PC-3 (cell line): ENCODE data around the gene BCAS3. TPM values are rescaled to one million over a fixed set of nuclear protein-coding genes. Genes with fewer than 3 reads are reported as not detected.

Experiments used
- ATAC-seq: fragments of 200-7000 bp; cut with Tn5 transposase; 2 replicates; pipeline ENCODE4 v1.9.1; 2020; ENCODE audit warnings: mild to moderate bottlenecking, moderate library complexity
- BruUV-seq: library from RNA; stranded (reverse); fragments of 400-500 nt; replicated peaks from 2 replicates; lab custom pipeline; 2021; lab: Mats Ljungman, UMichigan
- CTCF ChIA-PET: fragments of 300-600 bp; sonication (Branson Sonifier 250); formaldehyde crosslinking; loops from one replicate; lab custom pipeline; 2022; ENCODE audit warnings: antibody characterized with exemption; lab: Charles Lee
- POLR2A ChIA-PET: fragments of 300-600 bp; sonication (Branson Sonifier 250); formaldehyde crosslinking; loops from one replicate; lab custom pipeline; 2022; ENCODE audit warnings: antibody characterized with exemption; ENCODE audit not compliant: unreplicated experiment; lab: Charles Lee
- DNase-seq: peaks from one replicate; pipeline ENCODE4 v3.0.0-alpha.2; 2015
- H2AFZ ChIP-seq: fragments of 300-600 bp; sonication (generic); 2 replicates; pipeline ENCODE4 v1.6.0; 2016; ENCODE audit warnings: antibody characterized with exemption, low read length
- H3F3A ChIP-seq: fragments of 300-600 bp; sonication (generic); one replicate; pipeline ENCODE4 v1.6.0; 2017; ENCODE audit warnings: antibody characterized with exemption, low read length, control low read depth, mild to moderate bottlenecking; ENCODE audit not compliant: unreplicated experiment
- H3K27ac ChIP-seq: fragments of 300-600 bp; sonication (generic); 2 replicates; pipeline ENCODE4 v1.5.1; 2016; ENCODE audit warnings: mild to moderate bottlenecking, low read length
- H3K27me3 ChIP-seq: fragments of 300-600 bp; sonication (generic); 2 replicates; pipeline ENCODE4 v1.6.1; 2016; ENCODE audit warnings: low read length, mixed read lengths
- H3K36me3 ChIP-seq: fragments of 300-600 bp; sonication (generic); 2 replicates; pipeline ENCODE4 v1.6.1; 2016; ENCODE audit warnings: low read depth, mixed run types, low read length, mixed read lengths
- H3K4me1 ChIP-seq: fragments of 300-600 bp; sonication (generic); 2 replicates; pipeline ENCODE4 v1.5.1; 2016; ENCODE audit warnings: low read length; ENCODE audit not compliant: insufficient read depth
- H3K4me2 ChIP-seq: fragments of 300-600 bp; sonication (generic); 2 replicates; pipeline ENCODE4 v1.6.0; 2016; ENCODE audit warnings: low read length
- H3K4me3 ChIP-seq: fragments of 300-600 bp; sonication (generic); 2 replicates; pipeline ENCODE4 v1.5.1; 2016; ENCODE audit warnings: mild to moderate bottlenecking, low read length, mixed read lengths
- H3K79me2 ChIP-seq: fragments of 300-600 bp; sonication (generic); 2 replicates; pipeline ENCODE4 v1.6.1; 2017; ENCODE audit warnings: low read length, mixed read lengths
- H3K9ac ChIP-seq: fragments of 300-600 bp; sonication (generic); 2 replicates; pipeline ENCODE4 v1.6.0; 2016; ENCODE audit warnings: mild to moderate bottlenecking, low read length
- H3K9me2 ChIP-seq: fragments of 300-600 bp; sonication (generic); replicated peaks from 2 replicates; pipeline ENCODE4 v1.6.1; 2016; ENCODE audit warnings: mixed run types, low read length, mixed read lengths
- H3K9me3 ChIP-seq: fragments of 300-600 bp; sonication (generic); 2 replicates; pipeline ENCODE4 v1.6.1; 2016; ENCODE audit warnings: low read length, mixed read lengths
- H4K20me1 ChIP-seq: fragments of 300-600 bp; sonication (generic); 2 replicates; pipeline ENCODE4 v1.6.1; 2016; ENCODE audit warnings: low read length, mixed read lengths
- CTCF ChIP-seq: fragments of 300-600 bp; sonication (generic); conservative IDR thresholded peaks from 2 replicates; pipeline ENCODE4 v1.5.1; 2017; ENCODE audit warnings: antibody characterized with exemption, low read depth, mild to moderate bottlenecking, low read length
- EZH2 ChIP-seq: fragments of 300-600 bp; sonication (generic); IDR thresholded peaks from one replicate; pipeline ENCODE4 v1.6.1; 2017; ENCODE audit warnings: antibody characterized with exemption, mild to moderate bottlenecking, low read length; ENCODE audit not compliant: unreplicated experiment
- EZH2phosphoT487 ChIP-seq: fragments of 300-600 bp; sonication (generic); IDR thresholded peaks from 2 replicates; pipeline ENCODE4 v1.6.1; 2018; ENCODE audit warnings: mild to moderate bottlenecking, antibody characterized with exemption, low read length, borderline replicate concordance
- intact Hi-C: fragments of 100-400 bp; cut with micrococcal nuclease; formaldehyde crosslinking; loops from 2 replicates; pipeline ENCODE4 v1.9.0; 2023
- total RNA-seq: library from RNA; depleted of rRNA; stranded (reverse); fragments of >200 nt; gene quantifications from 2 replicates; pipeline ENCODE4 v1.2.3, GENCODE V29; 2014

Gene BCAS3
- total RNA-seq, 1 experiment from 2014 or later, result 25.9 TPM

- peaks cover 17% of the 10 kb centered on the region for H3K4me1 ChIP-seq
- H4K20me1 ChIP-seq, result no peaks in the 10 kb centered on the region
- no peaks in the 10 kb centered on the region for H3K27me3 ChIP-seq
- CTCF ChIA-PET, result no interaction called here
- no TSS peak for BruUV-seq
- H3K4me3 ChIP-seq, result no peak overlapping the region
- POLR2A ChIA-PET, result no interaction called here
- ATAC-seq, result peak; percentile 45
- no peaks in the 10 kb centered on the region for H3K79me2 ChIP-seq
- TF ChIP-seq CTCF (no peak), EZH2phosphoT487 (no peak), EZH2 (no peak)
- H2AFZ ChIP-seq, result no peak overlapping the region
- no peaks in the 10 kb centered on the region for H3F3A ChIP-seq
- no peaks in the 10 kb centered on the region for H3K9me3 ChIP-seq
- H3K4me2 ChIP-seq, result no peak overlapping the region
- intact Hi-C loops, result no loop called here
- no peaks in the 10 kb centered on the region for H3K9me2 ChIP-seq
- H3K36me3 ChIP-seq, result no peaks in the 10 kb centered on the region
- no peak overlapping the region for H3K27ac ChIP-seq
- DNase-seq, result peak; percentile 38
- H3K9ac ChIP-seq, result no peak overlapping the region
These were observed 528.3 kb downstream of the BCAS3 start for GRCh38 chr17:61205931-61206330.

DNA sequence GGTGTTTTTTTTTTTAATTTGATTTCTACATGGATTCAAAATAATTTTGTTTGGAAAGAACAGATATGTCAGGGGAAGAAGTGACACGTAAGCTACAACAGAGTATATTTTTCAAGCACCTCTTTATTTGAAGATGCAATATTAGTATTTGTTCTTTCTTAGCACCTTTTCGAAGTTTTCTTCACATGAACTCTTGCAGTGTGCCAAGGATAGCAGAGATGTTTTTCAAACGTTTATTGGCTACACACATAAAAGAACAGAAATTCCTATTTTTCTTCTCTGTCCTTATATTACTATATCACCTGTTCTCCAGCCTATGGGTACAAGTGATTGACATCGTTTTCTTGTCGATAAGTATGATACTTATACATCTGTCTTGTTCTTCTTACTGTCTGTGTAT lies 529.3 kb downstream of the BCAS3 start:
- POLR2A ChIA-PET, result no interaction called here

More for the DNA sequence above, 529.3 kb downstream of the BCAS3 start:
- Histone ChIP-seq H3K4me1 (peaks cover 9% of the 10 kb centered on the region; the same call in 1 of the 2 replicates), H3K4me2 (no peak overlapping the region), H3K9ac (no peak overlapping the region), H3K79me2 (no peaks in the 10 kb centered on the region), H3K27ac (no peak overlapping the region), H3K9me2 (no peaks in the 10 kb centered on the region), H4K20me1 (no peaks in the 10 kb centered on the region), H3K36me3 (no peaks in the 10 kb centered on the region), H2AFZ (no peak overlapping the region), H3K9me3 (no peaks in the 10 kb centered on the region), H3F3A (no peaks in the 10 kb centered on the region), H3K4me3 (no peak overlapping the region), H3K27me3 (no peaks in the 10 kb centered on the region)
- ATAC-seq (no peak), DNase-seq (no peak)
- BruUV-seq, result no TSS peak
- TF ChIP-seq CTCF (no peak), EZH2 (no peak), EZH2phosphoT487 (no peak)
- CTCF ChIA-PET, result no interaction called here
- intact Hi-C loops, result no loop called here
